ENCODE results near the gene FHL2. TPM values are rescaled to one million over a fixed set of nuclear protein-coding genes. Genes with fewer than 3 reads are reported as not detected.

FHL2 gene
- total RNA-seq, 1 experiment from 2014 or later = 109 TPM

GRCh38 chr2:105413206-105413605 lies 14.4 kb upstream of the FHL2 start:
- H2AFZ ChIP-seq = no peak overlapping the region
- H3K9me3 ChIP-seq (ENCODE audit: insufficient read depth, low read depth) = no peaks in the 10 kb centered on the region
- no peak overlapping the region for H3K4me3 ChIP-seq
- H4K20me1 ChIP-seq (ENCODE audit: insufficient read depth) = no peaks in the 10 kb centered on the region
- TF ChIP-seq EZH2 (IDR thresholded peaks at IDR 0.05; ENCODE audit: low read depth) = no peak
- TF ChIP-seq CTCF (conservative IDR thresholded peaks at IDR 0.05) = no peak
- peaks cover 3% of the 10 kb centered on the region; the same call in 1 of the 2 replicates for H3F3A ChIP-seq (ENCODE audit: insufficient read depth, low read depth)
- ChIA-PET POLR2A (ENCODE audit: unreplicated experiment) (no interaction called here), CTCF (no interaction called here)
- BruUV-seq (replicated peaks) = no TSS peak
- intact Hi-C loops (cut with micrococcal nuclease; ENCODE audit: unreplicated experiment) = no loop called here
- no peak overlapping the region for H3K27ac ChIP-seq
- no peaks in the 10 kb centered on the region for H3K9me2 ChIP-seq (ENCODE audit: insufficient read depth)
- no peak overlapping the region for H3K4me2 ChIP-seq
- H3K27me3 ChIP-seq (ENCODE audit: insufficient read depth, low read depth) = no peaks in the 10 kb centered on the region
- H3K36me3 ChIP-seq (ENCODE audit: low read depth) = no peaks in the 10 kb centered on the region
- no peaks in the 10 kb centered on the region for H3K79me2 ChIP-seq (ENCODE audit: low read depth)
- H3K4me1 ChIP-seq (replicated peaks; ENCODE audit: insufficient read depth) = peaks cover 14% of the 10 kb centered on the region
- DNase-seq = no peak

GRCh38 chr2:105412584-105412983 lies 13.7 kb upstream of the FHL2 start:
- ChIA-PET POLR2A (ENCODE audit: unreplicated experiment) (no interaction called here), CTCF (no interaction called here)
- TF ChIP-seq CTCF (conservative IDR thresholded peaks at IDR 0.05) (no peak), EZH2 (IDR thresholded peaks at IDR 0.05; ENCODE audit: low read depth) (no peak)
- Histone ChIP-seq H3K4me3 (no peak overlapping the region), H3K27ac (no peak overlapping the region), H3K36me3 (ENCODE audit: low read depth) (no peaks in the 10 kb centered on the region), H3K9me3 (ENCODE audit: insufficient read depth, low read depth) (no peaks in the 10 kb centered on the region), H3K4me1 (replicated peaks; ENCODE audit: insufficient read depth) (peaks cover 7% of the 10 kb centered on the region), H4K20me1 (ENCODE audit: insufficient read depth) (no peaks in the 10 kb centered on the region), H3K79me2 (ENCODE audit: low read depth) (no peaks in the 10 kb centered on the region), H3K4me2 (no peak overlapping the region), H2AFZ (no peak overlapping the region), H3F3A (ENCODE audit: insufficient read depth, low read depth) (no peaks in the 10 kb centered on the region; the same call in 1 of the 2 replicates), H3K9me2 (ENCODE audit: insufficient read depth) (no peaks in the 10 kb centered on the region), H3K27me3 (ENCODE audit: insufficient read depth, low read depth) (no peaks in the 10 kb centered on the region)
- no TSS peak for BruUV-seq (replicated peaks)
- DNase-seq = no peak
- intact Hi-C loops (cut with micrococcal nuclease; ENCODE audit: unreplicated experiment) = no loop called here

GRCh38 chr2:105411720-105412407 lies 13.0 kb upstream of the FHL2 start:
- CTCF ChIA-PET = no interaction called here
- DNase-seq = no peak

More at GRCh38 chr2:105411720-105412407, 13.0 kb upstream of the FHL2 start:
- H3K27me3 ChIP-seq (ENCODE audit: insufficient read depth, low read depth) = no peaks in the 10 kb centered on the region
- no peak overlapping the region for H3K4me2 ChIP-seq
- H3K79me2 ChIP-seq (ENCODE audit: low read depth) = no peaks in the 10 kb centered on the region
- no TSS peak for BruUV-seq (replicated peaks)
- H2AFZ ChIP-seq = no peak overlapping the region
- no peak overlapping the region for H3K27ac ChIP-seq
- POLR2A ChIA-PET (ENCODE audit: unreplicated experiment) = no interaction called here
- no peaks in the 10 kb centered on the region for H3K9me2 ChIP-seq (ENCODE audit: insufficient read depth)
- H3F3A ChIP-seq (ENCODE audit: insufficient read depth, low read depth) = no peaks in the 10 kb centered on the region
- H3K4me1 ChIP-seq (replicated peaks; ENCODE audit: insufficient read depth) = peaks cover 7% of the 10 kb centered on the region
- no peaks in the 10 kb centered on the region for H3K36me3 ChIP-seq (ENCODE audit: low read depth)
- TF ChIP-seq EZH2 (IDR thresholded peaks at IDR 0.05; ENCODE audit: low read depth) (no peak), CTCF (conservative IDR thresholded peaks at IDR 0.05) (no peak)
- H3K9me3 ChIP-seq (ENCODE audit: insufficient read depth, low read depth) = no peaks in the 10 kb centered on the region
- no peaks in the 10 kb centered on the region for H4K20me1 ChIP-seq (ENCODE audit: insufficient read depth)
- intact Hi-C loops (cut with micrococcal nuclease; ENCODE audit: unreplicated experiment) = no loop called here
- no peak overlapping the region for H3K4me3 ChIP-seq
